GM21737 (cell line): ENCODE measurements around the gene MTR.

Source experiments
- ATAC-seq: cut with Tn5 transposase; IDR thresholded peaks from one replicate; pipeline ENCODE4 v1.9.1; 2021; ENCODE audit warnings: mild to moderate bottlenecking, moderate library complexity; ENCODE audit not compliant: unreplicated experiment

MTR gene

DNA sequence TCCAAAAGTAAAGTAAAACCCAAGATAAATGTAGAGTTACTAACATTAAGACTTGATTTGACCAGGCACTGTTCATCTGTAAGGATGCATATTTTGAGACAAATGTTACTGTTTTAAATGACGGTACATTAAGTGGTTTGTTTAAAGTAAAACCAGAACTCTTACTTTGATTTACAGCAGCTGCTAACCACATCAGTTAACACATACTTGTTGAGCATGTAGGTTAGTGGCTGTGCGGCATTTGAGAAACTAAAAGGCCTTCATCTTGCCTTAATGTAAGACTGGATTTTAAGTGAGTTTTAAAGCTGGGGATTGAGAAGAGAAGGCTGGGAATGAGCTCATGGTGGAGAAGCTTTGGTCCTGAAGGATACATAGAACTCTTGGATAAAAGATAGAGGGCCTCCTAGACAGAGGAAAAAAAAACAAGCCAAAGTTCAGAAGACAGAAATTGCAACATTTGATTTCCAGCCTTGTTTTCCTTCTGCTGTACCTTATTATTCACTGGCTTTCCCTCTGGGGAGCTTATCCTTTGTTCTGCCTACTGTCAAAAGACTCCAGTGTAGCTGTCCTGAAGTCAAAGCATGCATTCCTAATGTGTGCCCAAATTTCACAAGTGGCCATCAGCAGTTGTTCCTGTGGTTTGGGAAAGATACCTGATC, 66.6 kb downstream of the MTR start:
- no peak for ATAC-seq

- no peak for ATAC-seq
Measured at GRCh38 chr1:236862219-236862591, 67.1 kb downstream of the MTR start.

DNA sequence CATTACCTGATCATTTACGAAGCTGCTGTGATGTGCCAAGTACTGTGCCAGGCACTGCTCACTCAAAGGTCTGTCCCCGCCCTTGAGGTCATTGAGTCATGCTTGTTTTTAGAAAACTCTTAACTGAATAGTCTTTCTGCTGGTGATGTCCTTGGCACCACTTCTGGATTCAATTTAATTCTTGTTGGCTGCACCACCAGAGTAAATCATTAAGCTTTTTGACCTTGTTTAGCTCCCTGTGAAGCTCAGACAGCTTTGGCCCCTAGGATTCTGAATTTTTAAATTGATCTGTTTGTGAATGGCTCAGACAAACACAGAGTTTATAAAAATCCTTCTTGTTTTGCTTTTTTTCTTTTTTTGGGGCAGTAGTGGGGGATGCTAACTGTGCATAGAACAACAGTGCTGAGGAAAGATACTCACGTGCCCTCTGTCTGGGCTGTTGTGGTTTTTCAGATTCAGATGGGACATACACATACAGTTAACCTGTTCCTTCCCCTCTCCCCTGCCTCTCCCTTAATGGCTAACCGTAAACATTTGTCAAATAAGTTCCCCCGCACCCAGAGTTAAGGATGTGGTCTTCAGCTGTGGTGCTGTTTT, 67.6 kb downstream of the MTR start:
- ATAC-seq = no peak

GRCh38 chr1:236864211-236864610, 69.1 kb downstream of the MTR start:
- ATAC-seq = no peak

- ATAC-seq = no peak
Measured at GRCh38 chr1:236864996-236865817, 70.1 kb downstream of the MTR start.

DNA sequence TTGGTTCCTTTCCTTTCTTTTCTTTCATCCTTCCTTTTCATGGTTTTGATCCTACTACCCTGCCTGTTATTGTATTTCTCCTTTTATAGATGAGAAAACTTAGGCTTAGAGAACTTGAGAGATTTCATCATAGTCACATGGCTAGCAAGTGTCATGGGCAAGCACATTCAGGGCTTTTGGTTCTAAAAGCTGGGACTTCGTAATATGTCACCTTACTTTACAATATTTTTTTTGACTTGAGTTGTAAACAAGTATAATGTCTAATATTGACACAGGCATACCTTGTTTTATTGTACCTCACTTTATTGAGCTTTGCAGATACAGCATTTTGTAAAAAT, 70.7 kb downstream of the MTR start:
- no peak for ATAC-seq

GRCh38 chr1:236868625-236869467, 73.8 kb downstream of the MTR start:
- ATAC-seq = no peak

DNA sequence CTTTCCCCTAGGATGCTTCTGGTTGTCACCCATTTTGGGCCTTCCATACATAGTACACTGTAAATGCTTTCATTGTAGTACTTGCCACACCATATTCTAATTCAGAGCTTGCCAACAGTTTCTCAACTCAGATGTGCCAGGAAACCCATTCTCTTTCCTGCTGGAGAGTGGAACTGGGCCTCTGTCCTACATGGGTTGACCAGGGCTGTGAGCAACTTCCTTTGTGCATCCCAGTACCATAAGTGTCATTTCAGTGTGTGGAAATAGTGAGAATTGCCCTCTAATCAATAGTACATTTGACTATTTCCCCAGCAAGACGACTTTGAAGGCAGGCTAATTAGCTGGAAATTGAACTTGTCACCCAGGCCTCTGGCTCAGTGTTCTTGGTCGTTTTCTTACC, 74.8 kb downstream of the MTR start:
- no peak for ATAC-seq

GRCh38 chr1:236870721-236871120, 75.6 kb downstream of the MTR start:
- no peak for ATAC-seq

GRCh38 chr1:236872075-236872666, 77.1 kb downstream of the MTR start:
- ATAC-seq = no peak

DNA sequence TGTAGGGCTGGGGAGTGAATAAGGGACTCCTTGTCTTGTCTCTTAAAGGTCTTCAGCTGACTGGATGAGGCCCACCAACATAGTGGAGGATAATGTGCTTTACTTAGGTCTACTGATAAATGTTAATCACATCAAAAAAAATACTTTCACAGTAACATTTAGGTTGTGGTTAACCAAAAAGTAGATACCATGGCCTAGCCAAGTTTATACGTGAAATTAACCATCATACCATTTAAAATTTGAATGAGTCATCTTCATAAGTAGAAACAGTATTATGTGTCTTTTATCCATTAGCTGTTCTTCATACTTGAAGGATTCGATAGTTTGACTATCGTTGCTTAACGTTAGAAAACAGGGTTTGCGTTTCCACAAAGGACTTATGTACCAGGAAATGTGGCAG, 80.9 kb downstream of the MTR start:
- ATAC-seq = no peak

GRCh38 chr1:236877661-236878060, 82.6 kb downstream of the MTR start:
- no peak for ATAC-seq

DNA sequence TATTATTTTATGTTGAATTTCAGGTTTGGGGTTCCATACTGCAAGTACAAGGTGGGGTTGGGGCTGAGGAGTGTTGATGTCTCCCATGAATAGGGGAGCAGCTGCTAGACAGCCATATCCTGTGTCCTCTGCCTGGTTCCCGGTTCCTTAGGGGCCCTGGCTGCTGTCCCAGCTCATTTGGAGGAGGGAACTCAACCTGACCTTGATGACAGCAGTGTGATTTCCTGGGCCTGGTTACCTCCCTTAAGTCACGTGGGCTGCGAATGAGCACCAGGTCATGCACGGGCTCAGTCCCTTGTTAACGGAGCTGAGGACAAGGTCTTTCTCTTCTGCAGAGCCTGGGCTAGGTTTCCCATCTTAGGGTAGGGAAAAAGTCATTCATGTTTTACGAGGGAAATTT, 85.1 kb downstream of the MTR start:
- ATAC-seq = no peak

- no peak for ATAC-seq
Measured at GRCh38 chr1:236882678-236883077, 87.6 kb downstream of the MTR start.

GRCh38 chr1:236886199-236886598, 91.1 kb downstream of the MTR start:
- ATAC-seq = no peak

GRCh38 chr1:236887081-236887480, 92.0 kb downstream of the MTR start:
- ATAC-seq = no peak

DNA sequence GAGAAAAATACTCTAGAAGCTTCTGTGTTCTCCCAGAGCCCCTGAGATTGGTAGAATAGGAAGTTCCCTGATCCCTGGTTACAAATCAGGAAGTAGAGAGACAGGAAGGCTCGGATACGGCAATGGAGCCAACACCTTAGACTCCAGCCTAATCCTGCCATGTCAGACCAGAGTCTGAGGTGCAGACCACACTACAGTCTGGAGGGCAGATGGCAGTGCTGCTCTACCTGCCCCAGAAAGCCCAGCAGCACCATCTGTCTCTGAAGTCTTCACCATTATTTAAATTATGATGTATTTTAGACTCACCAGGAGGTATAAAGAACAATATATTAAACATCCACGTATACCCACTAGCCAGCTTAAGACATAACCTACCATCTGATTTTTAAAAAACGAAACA, 93.0 kb downstream of the MTR start:
- ATAC-seq = no peak

GRCh38 chr1:236888903-236889302, 93.8 kb downstream of the MTR start:
- no peak for ATAC-seq

DNA sequence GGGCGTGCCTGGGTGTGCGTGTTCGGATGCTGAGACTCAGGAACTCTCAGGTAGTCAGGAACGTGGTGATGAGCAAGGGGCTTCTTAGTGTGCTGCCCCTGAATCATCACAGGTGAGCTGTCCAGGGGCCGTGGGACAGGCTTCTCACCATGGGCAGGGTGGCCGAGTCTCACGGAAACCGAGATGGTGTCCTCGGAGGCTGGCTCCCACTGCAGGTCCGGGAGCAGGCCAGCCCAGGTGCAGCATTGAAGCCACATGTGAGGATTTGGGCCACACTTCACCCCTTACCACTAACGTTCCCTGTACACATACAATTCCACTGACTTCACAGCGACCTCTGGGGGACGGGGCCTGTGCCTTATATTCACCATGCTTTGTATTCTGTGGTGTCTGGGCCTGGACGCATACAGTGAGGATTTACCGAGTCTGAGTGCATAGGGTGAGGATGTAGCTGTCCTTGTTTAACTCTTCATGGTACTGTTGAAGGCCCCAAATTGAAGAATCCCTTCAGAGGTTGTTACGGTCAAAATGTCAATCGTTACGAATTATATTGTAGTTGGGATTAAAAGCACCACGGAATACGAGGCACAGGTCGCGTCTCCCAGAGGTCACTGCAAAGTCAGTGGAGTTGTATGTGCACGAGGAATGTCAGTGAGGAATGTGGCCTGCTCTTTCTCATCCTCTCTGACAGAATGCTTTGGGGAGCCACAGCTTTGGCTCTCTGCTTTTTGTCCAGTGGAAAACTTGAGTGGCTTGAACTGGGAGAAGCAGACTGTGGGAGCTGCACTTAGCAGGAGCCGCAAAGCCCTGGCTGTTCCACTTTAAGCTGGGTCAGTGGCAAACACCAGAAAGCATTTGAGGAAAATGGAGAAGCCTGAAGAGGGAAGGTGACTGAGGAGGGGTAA, 95.3 kb downstream of the MTR start:
- no peak for ATAC-seq
